ENCODE measurements around the gene RPGR. TPM values are rescaled to one million over a fixed set of nuclear protein-coding genes. Genes with fewer than 3 reads are reported as not detected.

Gene RPGR
- total RNA-seq, 1 experiment from 2014 or later, result 8.5 TPM

DNA sequence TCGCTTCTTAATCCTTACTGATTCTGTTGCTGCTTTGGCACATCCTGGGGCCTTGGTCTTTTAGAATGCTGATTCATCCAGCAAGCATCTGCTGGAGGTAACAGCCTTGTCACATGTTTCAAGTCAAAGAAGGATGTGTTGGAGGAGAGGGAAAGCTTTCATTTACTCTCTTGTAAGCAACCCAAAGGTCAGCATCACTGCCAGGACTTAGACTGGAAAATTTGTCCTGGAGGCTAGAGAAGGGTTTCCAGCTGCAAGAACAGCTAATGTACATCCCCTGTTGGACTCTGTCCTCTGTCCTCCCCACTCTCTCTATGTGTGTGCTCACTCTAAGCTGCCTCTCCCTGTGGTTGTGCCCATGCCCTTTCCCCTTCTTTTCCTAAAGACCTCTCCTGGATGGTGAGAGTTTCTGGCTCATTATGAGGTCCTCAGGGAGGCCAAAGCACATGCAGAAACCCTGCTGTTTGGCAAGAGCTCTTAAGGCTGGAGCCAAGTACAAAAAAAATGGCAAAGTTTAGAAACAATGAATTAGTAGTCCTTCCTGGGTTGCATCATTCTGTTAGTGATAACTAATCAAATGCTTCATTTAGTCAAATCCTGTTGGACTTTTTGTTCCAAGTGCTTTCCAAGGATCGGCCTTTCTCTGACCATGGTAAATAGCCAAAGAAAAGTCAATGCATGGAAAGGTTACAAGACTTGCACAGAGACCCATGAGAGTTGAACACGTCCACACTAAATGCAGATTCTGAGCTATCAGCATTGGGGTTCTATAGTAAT lies 93.2 kb downstream of the RPGR start:
- Histone ChIP-seq H3K4me1 (no peaks in the 10 kb centered on the region), H3K36me3 (ENCODE audit: control insufficient read depth, insufficient read depth, low read length) (no peaks in the 10 kb centered on the region), H3K4me3 (ENCODE audit: low read depth, low read length) (no peak overlapping the region), H3K27me3 (replicated peaks; ENCODE audit: control insufficient read depth, insufficient read depth, low read length) (no peaks in the 10 kb centered on the region), H3K9me3 (no peaks in the 10 kb centered on the region)
- no TSS peak for BruUV-seq (replicated peaks)
- Mint-ChIP-seq H3K27ac (ENCODE audit: unreplicated experiment) (peak overlapping the region; percentile 32), H3K9me3 (ENCODE audit: unreplicated experiment) (no peaks in the 10 kb centered on the region), H3K4me3 (ENCODE audit: unreplicated experiment) (no peak overlapping the region), H3K36me3 (ENCODE audit: insufficient read depth, unreplicated experiment) (no peaks in the 10 kb centered on the region), H3K27me3 (ENCODE audit: insufficient read depth, unreplicated experiment) (peaks cover 11% of the 10 kb centered on the region), H3K4me1 (ENCODE audit: low read depth, unreplicated experiment) (peaks cover 8% of the 10 kb centered on the region)
- POLR2A ChIA-PET, result no interaction called here
- CTCF ChIA-PET, result no interaction called here
- intact Hi-C loops (cut with micrococcal nuclease; ENCODE audit: unreplicated experiment), result no loop called here
- peak in 1 of 2 experiments; percentile 1 for DNase-seq
- TF ChIP-seq CTCF (IDR thresholded peaks at IDR 0.05; ENCODE audit: insufficient read depth in 1 of 2, low read depth in 1 of 2, low read length in 1 of 2, severe bottlenecking in 1 of 2, unreplicated experiment in 1 of 2), result no peak

DNA sequence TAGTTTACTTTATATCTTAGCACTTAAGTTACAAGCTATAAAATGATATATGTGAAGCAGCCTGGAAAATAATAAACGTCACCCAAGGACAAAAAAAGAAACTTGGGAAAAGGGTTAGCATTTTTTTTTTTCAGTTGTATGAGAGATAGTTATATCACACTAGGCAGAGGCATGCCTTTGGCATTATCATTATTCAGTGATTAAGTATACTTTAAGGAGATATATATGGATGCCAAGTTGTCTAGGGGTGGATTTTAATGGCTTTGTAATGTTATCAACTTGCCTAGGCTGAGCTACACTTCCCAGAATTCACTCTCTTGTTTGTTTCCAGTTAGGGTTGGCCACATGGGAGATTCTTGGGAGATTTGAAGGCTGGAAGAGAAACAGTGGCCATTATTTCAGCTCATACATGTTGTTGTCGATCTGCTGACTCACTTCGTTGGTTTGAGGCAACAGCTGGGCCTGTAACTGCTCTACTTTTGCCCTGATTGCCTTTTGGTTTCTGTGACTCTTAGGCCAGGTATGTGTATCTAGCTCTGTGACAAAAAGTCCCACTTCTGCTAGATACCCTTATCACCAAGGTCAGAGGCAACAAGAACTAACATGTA lies 95.1 kb downstream of the RPGR start:
- Histone ChIP-seq H3K27me3 (replicated peaks; ENCODE audit: control insufficient read depth, insufficient read depth, low read length) (no peaks in the 10 kb centered on the region), H3K4me3 (ENCODE audit: low read depth, low read length) (no peak overlapping the region), H3K9me3 (no peaks in the 10 kb centered on the region), H3K36me3 (ENCODE audit: control insufficient read depth, insufficient read depth, low read length) (no peaks in the 10 kb centered on the region), H3K4me1 (no peaks in the 10 kb centered on the region)
- H3K4me3 Mint-ChIP-seq (ENCODE audit: unreplicated experiment), result no peak overlapping the region
- H3K27ac Mint-ChIP-seq (ENCODE audit: unreplicated experiment), result no peak overlapping the region
- no peaks in the 10 kb centered on the region for H3K36me3 Mint-ChIP-seq (ENCODE audit: insufficient read depth, unreplicated experiment)
- H3K4me1 Mint-ChIP-seq (ENCODE audit: low read depth, unreplicated experiment), result peaks cover 8% of the 10 kb centered on the region
- intact Hi-C loops (cut with micrococcal nuclease; ENCODE audit: unreplicated experiment), result no loop called here
- no peaks in the 10 kb centered on the region for H3K9me3 Mint-ChIP-seq (ENCODE audit: unreplicated experiment)
- TF ChIP-seq CTCF (IDR thresholded peaks at IDR 0.05; ENCODE audit: insufficient read depth in 1 of 2, low read depth in 1 of 2, low read length in 1 of 2, severe bottlenecking in 1 of 2, unreplicated experiment in 1 of 2), result no peak
- DNase-seq, result no peak
- peaks cover 6% of the 10 kb centered on the region for H3K27me3 Mint-ChIP-seq (ENCODE audit: insufficient read depth, unreplicated experiment)
- no TSS peak for BruUV-seq (replicated peaks)
- ChIA-PET CTCF (no interaction called here), POLR2A (no interaction called here)

DNA sequence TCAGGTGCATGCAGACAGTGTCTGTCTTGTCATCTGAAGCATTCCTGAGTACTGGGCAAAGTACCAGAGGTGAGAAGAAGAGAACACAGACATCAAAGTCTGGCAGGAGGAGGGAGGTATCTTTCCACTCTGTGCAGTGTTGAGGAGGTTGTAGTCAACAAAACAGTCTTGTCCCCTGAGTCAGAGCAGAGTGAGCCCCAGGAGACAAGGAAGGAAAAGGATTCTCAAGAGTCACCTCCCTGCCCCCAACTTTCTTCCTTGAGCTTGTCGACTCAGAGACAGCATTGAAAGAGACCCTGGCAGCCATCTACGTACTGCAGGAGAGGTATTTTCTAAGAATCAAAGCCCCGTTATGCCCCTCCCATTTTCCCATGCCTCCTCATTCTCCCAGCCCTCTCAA lies 102.2 kb downstream of the RPGR start:
- Mint-ChIP-seq H3K27ac (ENCODE audit: unreplicated experiment) (no peak overlapping the region), H3K36me3 (ENCODE audit: insufficient read depth, unreplicated experiment) (no peaks in the 10 kb centered on the region), H3K4me1 (ENCODE audit: low read depth, unreplicated experiment) (no peaks in the 10 kb centered on the region), H3K27me3 (ENCODE audit: insufficient read depth, unreplicated experiment) (peaks cover 6% of the 10 kb centered on the region), H3K9me3 (ENCODE audit: unreplicated experiment) (no peaks in the 10 kb centered on the region), H3K4me3 (ENCODE audit: unreplicated experiment) (no peak overlapping the region)
- Histone ChIP-seq H3K9me3 (no peaks in the 10 kb centered on the region), H3K36me3 (ENCODE audit: control insufficient read depth, insufficient read depth, low read length) (no peaks in the 10 kb centered on the region), H3K27me3 (replicated peaks; ENCODE audit: control insufficient read depth, insufficient read depth, low read length) (no peaks in the 10 kb centered on the region), H3K4me3 (ENCODE audit: low read depth, low read length) (no peak overlapping the region), H3K4me1 (no peaks in the 10 kb centered on the region)
- no peak for DNase-seq
- CTCF ChIA-PET, result interaction anchor here (0.6 to 0.7 kb wide), 2 partner anchors 10 to 281 kb away, joined by 3 to 4 read pairs; no protein-coding TSS in a partner anchor
- no peak for TF ChIP-seq CTCF (IDR thresholded peaks at IDR 0.05; ENCODE audit: insufficient read depth in 1 of 2, low read depth in 1 of 2, low read length in 1 of 2, severe bottlenecking in 1 of 2, unreplicated experiment in 1 of 2)
- intact Hi-C loops (cut with micrococcal nuclease; ENCODE audit: unreplicated experiment), result no loop called here
- no TSS peak for BruUV-seq (replicated peaks)
- POLR2A ChIA-PET, result no interaction called here

All from Caco-2 (cell line).